GM12875 (cell line): ENCODE results near the gene SFMBT1.

Source experiments
- H3K4me3 ChIP-seq: one replicate; pipeline ENCODE4 v1.5.1; 2011; ENCODE audit warnings: low read depth, low read length, control low read depth
- TF ChIP-seq, protein P1 (sequence below): IDR thresholded peaks from 2 replicates; pipeline ENCODE4 v1.5.1; 2011; ENCODE audit warnings: low read depth, mild to moderate bottlenecking, control low read depth, inconsistent platforms, low read length, moderate library complexity, borderline replicate concordance; ENCODE audit not compliant: insufficient read depth

SFMBT1 gene

GRCh38 chr3:52930748-52931147 lies 115.1 kb downstream of the SFMBT1 start:
- TF ChIP-seq, protein P1, sequence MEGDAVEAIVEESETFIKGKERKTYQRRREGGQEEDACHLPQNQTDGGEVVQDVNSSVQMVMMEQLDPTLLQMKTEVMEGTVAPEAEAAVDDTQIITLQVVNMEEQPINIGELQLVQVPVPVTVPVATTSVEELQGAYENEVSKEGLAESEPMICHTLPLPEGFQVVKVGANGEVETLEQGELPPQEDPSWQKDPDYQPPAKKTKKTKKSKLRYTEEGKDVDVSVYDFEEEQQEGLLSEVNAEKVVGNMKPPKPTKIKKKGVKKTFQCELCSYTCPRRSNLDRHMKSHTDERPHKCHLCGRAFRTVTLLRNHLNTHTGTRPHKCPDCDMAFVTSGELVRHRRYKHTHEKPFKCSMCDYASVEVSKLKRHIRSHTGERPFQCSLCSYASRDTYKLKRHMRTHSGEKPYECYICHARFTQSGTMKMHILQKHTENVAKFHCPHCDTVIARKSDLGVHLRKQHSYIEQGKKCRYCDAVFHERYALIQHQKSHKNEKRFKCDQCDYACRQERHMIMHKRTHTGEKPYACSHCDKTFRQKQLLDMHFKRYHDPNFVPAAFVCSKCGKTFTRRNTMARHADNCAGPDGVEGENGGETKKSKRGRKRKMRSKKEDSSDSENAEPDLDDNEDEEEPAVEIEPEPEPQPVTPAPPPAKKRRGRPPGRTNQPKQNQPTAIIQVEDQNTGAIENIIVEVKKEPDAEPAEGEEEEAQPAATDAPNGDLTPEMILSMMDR, result no peak
- H3K4me3 ChIP-seq, result no peak overlapping the region

GRCh38 chr3:52926554-52926953 lies 119.3 kb downstream of the SFMBT1 start:
- no peak overlapping the region for H3K4me3 ChIP-seq
- TF ChIP-seq, protein P1, result no peak

- TF ChIP-seq, protein P1, result no peak
- no peak overlapping the region for H3K4me3 ChIP-seq
These were observed 120.2 kb downstream of the SFMBT1 start for GRCh38 chr3:52925405-52926313.

- TF ChIP-seq, protein P1, result no peak
- H3K4me3 ChIP-seq, result no peak overlapping the region
These were observed 121.9 kb downstream of the SFMBT1 start for GRCh38 chr3:52923963-52924362.

GRCh38 chr3:52920841-52921240 lies 125.0 kb downstream of the SFMBT1 start:
- TF ChIP-seq, protein P1, result no peak
- no peak overlapping the region for H3K4me3 ChIP-seq

GRCh38 chr3:52917044-52917443 lies 128.8 kb downstream of the SFMBT1 start:
- H3K4me3 ChIP-seq, result no peak overlapping the region
- TF ChIP-seq, protein P1, result no peak

DNA sequence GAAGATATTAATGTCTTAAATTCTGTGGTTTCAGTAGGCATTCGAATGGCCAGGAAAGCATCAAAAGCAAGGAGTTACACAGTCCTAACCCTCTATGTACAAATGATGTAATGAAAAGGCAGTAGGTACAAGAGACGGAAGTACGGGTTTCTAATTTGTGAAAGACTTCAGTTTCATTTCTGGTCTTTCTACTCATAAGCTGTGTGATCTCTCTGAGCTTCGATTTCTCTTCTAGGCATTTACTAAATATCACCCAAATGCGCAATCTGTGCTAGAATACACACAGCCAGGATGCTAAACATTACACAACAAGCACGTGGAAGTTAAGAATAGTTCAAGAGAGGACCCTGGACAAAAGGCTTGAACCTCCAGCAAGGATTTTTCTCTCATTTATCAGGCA lies 130.6 kb downstream of the SFMBT1 start:
- no peak overlapping the region for H3K4me3 ChIP-seq
- TF ChIP-seq, protein P1, result no peak
